GM18508 (cell line): Measurements from ENCODE around the gene CHRNB1.
"Not testable (repeated sequence)": the region's sequence is repeated elsewhere in the genome, so short reads cannot be mapped to it uniquely, and the experiment has no call there.

Experiments
- ATAC-seq: cut with Tn5 transposase; IDR thresholded peaks from one replicate; pipeline ENCODE4 v1.9.1; 2021; ENCODE audit warnings: moderate number of reproducible peaks; ENCODE audit not compliant: insufficient read depth, unreplicated experiment

CHRNB1 gene

DNA sequence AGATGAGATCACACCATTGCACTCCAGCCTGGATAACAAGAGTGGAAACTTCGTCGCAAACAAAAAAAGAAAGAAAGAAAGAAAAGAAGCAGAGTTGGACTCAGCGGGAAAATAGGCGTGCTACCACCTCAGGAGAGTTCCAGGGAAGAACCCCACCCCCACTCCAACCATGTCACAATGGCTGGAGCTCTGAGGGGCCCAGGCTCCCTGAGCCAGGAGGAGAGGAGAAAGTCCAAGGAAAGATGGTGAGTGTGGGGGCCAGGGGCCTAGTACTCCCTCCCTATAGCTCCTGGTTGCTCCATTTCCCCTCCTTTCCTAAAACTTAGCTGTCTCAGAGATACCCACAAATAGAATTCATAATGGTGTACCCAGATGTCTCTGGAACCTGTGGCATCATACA is 36.4 kb downstream of the CHRNB1 start, which contains the start of gene SLC35G6:
SLC35G6 (plus strand) TSS at position 172 of the 400 bp plus-strand sequence; CDS start at position 243, 71 bp downstream.
- ATAC-seq, result not testable (repeated sequence)

- ATAC-seq, result not testable (repeated sequence)
Measured at GRCh38 chr17:7481842-7482741, 37.2 kb downstream of the CHRNB1 start.

- not testable (repeated sequence) for ATAC-seq
Measured at GRCh38 chr17:7482742-7483088, 37.9 kb downstream of the CHRNB1 start.

DNA sequence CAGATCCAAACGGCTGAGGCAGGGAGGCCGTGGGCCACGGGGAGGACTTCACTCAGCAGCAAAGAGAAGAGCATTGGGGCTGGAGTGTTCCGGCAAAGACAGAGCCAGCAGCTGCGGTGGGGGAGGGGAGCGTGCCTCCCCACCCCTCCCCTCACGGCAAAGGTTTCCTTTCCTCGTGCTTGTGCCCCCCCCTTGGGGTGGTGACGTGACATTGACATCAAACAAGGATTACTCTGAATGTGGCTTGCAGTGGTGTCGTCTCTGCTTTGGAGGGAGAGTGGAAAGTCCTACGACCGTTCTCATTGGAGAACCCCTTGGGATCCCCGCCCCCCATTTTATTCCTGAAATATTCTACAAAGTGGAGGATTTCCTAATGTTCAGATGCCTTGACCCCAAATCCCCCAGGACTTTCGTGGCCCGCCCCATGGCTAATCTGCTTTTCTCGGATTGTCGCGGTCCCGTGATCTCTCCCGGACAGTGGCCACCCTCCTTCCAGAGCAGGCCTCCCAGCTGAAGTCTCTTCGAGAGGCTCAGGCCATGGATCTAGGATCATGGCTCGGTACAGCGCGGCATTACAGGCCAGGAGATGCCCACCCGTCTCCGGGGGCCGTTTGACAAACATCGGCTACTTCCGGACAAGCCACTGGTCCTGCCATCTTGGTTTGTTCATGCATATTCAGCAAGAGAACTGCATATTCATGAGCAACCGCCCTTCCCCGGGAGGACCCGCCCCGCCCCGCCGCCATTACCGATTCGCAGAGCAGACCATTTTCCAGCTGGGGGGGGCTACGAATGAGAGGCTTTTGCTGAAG is 38.6 kb downstream of the CHRNB1 start:
- no peak for ATAC-seq

GRCh38 chr17:7484067-7484918 is 39.4 kb downstream of the CHRNB1 start, which contains the start of gene POLR2A:
POLR2A (plus strand) TSS chr17:7484366.
- no peak for ATAC-seq

GRCh38 chr17:7484919-7485377 is 40.1 kb downstream of the CHRNB1 start:
- no peak for ATAC-seq

DNA sequence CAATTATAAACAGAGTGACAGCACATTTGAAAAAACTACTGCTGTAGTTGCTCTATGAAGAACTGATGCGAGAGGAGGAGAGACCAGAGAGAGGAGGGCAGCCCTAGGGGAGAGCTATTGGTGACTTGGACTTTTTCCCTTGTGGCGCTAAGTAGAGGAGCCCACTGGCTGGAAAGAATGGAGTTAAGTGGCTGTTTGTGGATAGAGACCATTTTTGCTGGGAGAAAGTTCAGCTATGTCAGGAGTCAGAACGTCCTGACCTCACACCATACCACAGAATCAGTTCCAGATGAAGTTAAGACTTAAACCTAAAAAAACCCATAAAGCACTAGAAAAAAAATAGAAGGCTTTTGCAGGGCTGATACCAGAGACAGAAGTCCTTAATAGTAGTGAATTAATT is 41.3 kb downstream of the CHRNB1 start:
- no peak for ATAC-seq

- ATAC-seq, result no peak
Measured at GRCh38 chr17:7490144-7490543, 45.3 kb downstream of the CHRNB1 start.

DNA sequence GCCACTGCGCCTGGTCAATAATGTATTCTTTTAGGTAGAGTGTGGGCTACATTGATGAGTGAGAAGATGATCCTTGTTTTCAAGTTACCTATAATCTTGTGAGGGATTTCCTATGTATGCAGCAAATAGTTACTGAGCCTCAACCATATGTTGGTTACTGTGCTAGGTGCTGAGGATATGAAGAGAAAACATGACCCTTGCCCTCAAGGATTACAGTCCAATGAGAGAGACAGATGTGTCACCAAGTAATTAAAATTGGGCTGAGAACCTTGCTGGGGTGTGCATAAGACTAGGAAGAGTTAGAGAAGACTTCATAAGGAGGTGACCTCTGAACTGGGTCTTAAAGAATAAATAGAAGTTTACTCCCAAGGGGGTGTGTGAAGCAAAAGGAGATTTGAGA is 46.7 kb downstream of the CHRNB1 start:
- ATAC-seq, result no peak

DNA sequence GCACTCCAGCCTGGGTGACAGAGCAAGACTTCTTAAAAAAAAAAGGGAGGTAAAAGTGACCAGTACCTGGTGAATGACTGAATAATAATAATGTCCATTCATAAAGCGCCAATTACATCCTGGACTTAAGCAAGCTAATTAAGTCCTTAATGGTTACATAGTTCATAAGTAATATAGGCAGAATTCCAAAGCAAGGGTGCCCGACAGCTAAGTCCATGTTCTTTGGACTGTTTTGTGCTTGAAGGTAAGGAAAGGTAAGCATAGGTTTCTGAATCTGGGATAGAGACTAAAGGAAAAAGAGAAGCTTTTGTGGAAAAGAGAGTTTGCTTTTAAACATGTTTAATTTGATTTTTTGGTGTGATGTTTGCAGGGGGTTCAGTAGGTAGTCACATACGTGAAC is 49.1 kb downstream of the CHRNB1 start:
- ATAC-seq, result no peak

DNA sequence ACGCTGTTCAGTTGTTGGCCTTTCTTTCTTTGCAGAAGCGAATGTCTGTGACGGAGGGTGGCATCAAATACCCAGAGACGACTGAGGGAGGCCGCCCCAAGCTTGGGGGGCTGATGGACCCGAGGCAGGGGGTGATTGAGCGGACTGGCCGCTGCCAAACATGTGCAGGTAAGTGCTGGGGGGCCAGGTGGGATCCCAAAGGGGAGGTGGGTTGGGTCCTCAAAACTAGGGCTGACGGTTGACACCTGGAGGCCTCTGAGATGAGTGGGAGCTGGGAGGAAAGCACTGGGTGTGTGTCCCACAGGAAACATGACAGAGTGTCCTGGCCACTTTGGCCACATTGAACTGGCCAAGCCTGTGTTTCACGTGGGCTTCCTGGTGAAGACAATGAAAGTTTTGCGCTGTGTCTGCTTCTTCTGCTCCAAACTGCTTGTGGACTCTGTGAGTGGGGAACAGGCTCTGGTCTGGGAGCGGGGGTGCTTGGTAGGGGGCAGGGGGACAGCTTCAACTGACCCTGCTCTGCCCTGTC is 51.1 kb downstream of the CHRNB1 start:
- no peak for ATAC-seq

- no peak for ATAC-seq
Measured at GRCh38 chr17:7496470-7497183, 51.8 kb downstream of the CHRNB1 start.

DNA sequence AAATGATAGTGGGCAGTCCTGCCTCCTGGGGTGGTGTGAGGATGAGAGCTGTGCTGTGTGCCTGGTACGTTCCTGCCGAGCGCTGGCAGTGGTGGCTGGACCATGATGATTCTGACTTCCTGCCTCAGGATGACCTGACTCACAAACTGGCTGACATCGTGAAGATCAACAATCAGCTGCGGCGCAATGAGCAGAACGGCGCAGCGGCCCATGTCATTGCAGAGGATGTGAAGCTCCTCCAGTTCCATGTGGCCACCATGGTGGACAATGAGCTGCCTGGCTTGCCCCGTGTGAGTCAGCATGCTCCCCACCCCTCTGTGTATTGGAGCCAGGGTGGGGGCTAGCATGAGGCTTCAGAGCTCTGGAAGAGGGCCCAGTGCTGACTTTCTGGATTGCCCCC is 52.4 kb downstream of the CHRNB1 start:
- no peak for ATAC-seq

- no peak for ATAC-seq
Measured at GRCh38 chr17:7497636-7498035, 52.8 kb downstream of the CHRNB1 start.

DNA sequence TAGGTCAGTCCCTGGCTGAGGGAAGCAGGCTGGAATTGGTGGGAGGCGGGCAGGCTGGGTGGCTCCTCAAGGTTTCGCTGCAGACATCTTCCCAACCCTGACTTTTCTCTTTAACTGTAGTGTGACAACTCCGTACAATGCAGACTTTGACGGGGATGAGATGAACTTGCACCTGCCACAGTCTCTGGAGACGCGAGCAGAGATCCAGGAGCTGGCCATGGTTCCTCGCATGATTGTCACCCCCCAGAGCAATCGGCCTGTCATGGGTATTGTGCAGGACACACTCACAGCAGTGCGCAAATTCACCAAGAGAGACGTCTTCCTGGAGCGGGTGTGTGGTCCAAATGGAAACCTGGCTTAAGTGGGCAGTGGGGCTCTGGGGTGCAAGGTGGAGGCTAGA is 54.3 kb downstream of the CHRNB1 start:
- ATAC-seq, result no peak

DNA sequence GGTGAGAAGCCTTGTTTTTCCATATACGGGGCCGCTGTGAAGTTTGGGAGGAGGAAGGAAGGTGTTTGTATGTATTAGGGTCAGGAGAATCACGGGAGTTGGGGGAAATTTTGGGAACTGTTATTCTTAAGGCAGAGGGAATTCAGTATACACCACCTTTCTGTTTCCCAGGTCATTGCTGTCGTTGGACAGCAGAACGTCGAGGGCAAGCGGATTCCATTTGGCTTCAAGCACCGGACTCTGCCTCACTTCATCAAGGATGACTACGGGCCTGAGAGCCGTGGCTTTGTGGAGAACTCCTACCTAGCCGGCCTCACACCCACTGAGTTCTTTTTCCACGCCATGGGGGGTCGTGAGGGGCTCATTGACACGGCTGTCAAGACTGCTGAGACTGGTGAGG is 56.9 kb downstream of the CHRNB1 start:
- no peak for ATAC-seq

- no peak for ATAC-seq
Measured at GRCh38 chr17:7502171-7502847, 57.4 kb downstream of the CHRNB1 start.

- no peak for ATAC-seq
Measured at GRCh38 chr17:7502987-7503386, 58.1 kb downstream of the CHRNB1 start.

- no peak for ATAC-seq
Measured at GRCh38 chr17:7503521-7503920, 58.7 kb downstream of the CHRNB1 start.
